ENCODE results near the gene ZNF160. TPM values are rescaled to one million over a fixed set of nuclear protein-coding genes. Genes with fewer than 3 reads are reported as not detected.
A peak's percentile ranks its signal among the peaks of the same experiment; 100 is the strongest.

ZNF160 gene
- total RNA-seq: 124 TPM

DNA sequence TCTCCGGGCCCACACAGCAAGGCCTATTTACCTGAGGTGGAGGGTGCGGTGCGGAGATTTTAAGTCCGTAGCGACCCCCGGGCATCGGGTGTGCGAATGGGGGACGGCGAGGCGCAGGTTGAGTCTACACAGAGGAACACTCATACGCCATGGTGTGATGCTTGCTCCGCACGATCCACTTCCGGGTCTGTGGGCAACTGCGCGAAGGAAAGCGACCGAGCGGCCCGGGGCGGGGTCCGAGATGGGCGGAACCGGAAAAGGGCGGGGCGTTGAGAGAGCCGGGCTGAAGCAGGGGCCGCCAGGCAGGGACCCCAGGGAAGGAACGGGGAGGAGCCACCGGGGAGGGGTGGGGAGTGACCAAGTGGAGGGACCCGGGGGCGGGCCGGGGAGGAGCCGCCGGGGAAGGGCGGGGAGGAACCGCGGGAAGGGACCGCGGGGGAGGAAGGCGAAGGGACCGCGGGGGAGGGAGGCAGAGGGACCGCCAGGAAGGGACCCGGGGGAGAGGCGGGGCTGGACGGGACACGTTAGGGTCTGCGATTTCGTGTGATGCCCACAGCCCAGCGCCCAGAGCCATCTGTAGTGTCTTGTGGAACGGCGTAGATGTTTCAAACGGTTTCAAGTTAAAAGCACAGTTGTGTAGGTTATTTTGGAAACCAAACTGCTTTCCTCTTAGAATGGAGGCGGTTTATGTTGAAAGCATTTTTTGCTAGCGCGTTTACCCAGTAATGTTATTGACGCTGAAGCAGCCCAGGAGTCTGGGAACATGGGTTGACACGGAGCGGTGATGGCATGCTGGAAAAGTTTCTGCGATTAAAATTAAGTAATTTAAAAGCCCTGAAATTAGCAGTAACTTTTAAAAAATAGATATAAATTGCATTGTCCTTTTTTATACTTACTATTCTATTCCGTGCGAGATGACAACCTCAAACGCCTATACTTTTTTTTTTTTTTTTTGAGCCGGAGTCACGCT, at the start of gene ZNF160:
Gene ZNF160 (minus strand): TSS at position 189 of the 970 bp plus-strand sequence. CDS start 17,146 bp downstream, outside the sequence.
- Histone ChIP-seq H3K4me1 (peaks cover 3 to 13% of the 10 kb centered on the region in 2 donors), H3K9me3 (peaks cover 4 to 6% of the 10 kb centered on the region in 2 donors), H3K27ac (peak within 1 kb of the TSS; percentile 87 to 89), H3K4me3 (peak within 1 kb of the TSS; percentile 69 to 76), H3K36me3 (peaks cover under 1 to 10% of the 10 kb centered on the region in 2 donors), H3K27me3 (no peaks in the 10 kb centered on the region)
- TF ChIP-seq, protein P1, sequence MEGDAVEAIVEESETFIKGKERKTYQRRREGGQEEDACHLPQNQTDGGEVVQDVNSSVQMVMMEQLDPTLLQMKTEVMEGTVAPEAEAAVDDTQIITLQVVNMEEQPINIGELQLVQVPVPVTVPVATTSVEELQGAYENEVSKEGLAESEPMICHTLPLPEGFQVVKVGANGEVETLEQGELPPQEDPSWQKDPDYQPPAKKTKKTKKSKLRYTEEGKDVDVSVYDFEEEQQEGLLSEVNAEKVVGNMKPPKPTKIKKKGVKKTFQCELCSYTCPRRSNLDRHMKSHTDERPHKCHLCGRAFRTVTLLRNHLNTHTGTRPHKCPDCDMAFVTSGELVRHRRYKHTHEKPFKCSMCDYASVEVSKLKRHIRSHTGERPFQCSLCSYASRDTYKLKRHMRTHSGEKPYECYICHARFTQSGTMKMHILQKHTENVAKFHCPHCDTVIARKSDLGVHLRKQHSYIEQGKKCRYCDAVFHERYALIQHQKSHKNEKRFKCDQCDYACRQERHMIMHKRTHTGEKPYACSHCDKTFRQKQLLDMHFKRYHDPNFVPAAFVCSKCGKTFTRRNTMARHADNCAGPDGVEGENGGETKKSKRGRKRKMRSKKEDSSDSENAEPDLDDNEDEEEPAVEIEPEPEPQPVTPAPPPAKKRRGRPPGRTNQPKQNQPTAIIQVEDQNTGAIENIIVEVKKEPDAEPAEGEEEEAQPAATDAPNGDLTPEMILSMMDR (IDR thresholded peaks at IDR 0.05): no peak
- intact Hi-C loops (cut with DNase I): loop anchor here (1.0 to 10.0 kb wide), 12 partner anchors 56 to 1079 kb away; partner anchors contain the start of genes ZNF320, ZNF347, ZNF525 and ZNF611
- peak; percentile 92 to 99 for DNase-seq (ENCODE audit: low spot score in 2 of 2)

DNA sequence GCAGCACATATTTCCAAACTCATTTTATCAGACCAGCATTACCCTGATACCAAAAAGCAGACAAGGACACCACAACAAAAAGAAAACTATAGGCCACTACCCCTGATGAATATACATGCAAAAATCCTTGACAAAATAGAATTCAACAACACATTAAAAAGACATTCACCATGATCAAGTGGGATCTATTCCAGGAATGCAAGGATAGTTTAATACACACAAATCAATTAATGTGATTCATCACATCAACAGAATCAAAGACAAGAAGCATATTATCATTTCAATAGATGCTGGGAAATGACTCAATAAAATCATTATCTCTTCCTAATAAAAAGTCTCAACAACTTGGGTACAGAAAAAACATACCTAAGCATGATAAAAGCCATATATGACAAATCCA, 44.4 kb upstream of the ZNF160 start:
- Histone ChIP-seq H3K9me3 (peaks cover 51 to 91% of the 10 kb centered on the region in 2 donors), H3K27ac (no peak overlapping the region), H3K4me1 (no peaks in the 10 kb centered on the region), H3K27me3 (no peaks in the 10 kb centered on the region), H3K36me3 (peaks cover 77 to 94% of the 10 kb centered on the region in 2 donors), H3K4me3 (no peak overlapping the region)
- TF ChIP-seq, protein P1 (IDR thresholded peaks at IDR 0.05): no peak
- DNase-seq (ENCODE audit: low spot score in 2 of 2): no peak
- intact Hi-C loops (cut with DNase I): no loop called here

DNA sequence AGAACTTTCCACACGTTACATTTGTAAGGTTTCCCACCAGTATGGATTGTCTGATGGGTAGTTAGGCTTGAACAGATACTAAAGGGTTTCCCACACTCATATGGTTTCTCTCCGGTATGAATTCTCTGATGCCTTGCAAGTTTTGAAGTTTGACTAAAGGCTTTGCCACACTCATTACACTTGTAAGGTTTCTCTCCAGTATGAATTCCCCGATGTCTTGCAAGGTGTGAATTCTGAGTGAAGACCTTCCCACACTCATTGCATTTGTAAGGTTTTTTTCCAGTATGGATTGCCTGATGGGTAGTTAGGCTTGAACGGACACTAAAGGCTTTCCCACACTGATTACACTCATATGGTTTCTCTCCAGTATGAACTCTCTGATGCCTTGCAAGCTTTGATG, 37.1 kb upstream of the ZNF160 start:
- Histone ChIP-seq H3K27ac (no peak overlapping the region), H3K27me3 (no peaks in the 10 kb centered on the region), H3K4me3 (no peak overlapping the region), H3K9me3 (peaks cover 77 to 93% of the 10 kb centered on the region in 2 donors), H3K36me3 (peaks cover 35 to 43% of the 10 kb centered on the region in 2 donors), H3K4me1 (no peaks in the 10 kb centered on the region)
- intact Hi-C loops (cut with DNase I): no loop called here
- DNase-seq (ENCODE audit: low spot score in 2 of 2): no peak
- TF ChIP-seq, protein P1 (IDR thresholded peaks at IDR 0.05): no peak

DNA sequence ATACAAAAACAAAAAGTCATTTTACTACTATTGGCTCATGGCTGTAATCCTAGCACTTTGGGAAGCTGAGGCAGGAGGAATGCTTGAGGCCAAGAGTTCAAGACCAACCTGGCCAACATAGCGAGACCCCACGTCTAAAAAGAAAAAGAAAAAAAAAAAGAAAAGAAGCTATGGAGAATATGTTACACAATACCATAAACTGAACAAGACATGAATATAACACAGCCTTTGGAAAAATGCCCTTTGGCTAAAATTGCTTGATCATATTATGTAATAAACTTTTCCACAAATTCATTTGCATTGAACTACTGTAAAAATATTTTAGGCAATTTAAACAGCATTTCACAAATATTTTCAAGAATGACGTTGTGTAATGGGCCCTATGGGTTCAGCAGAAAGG, 33.2 kb upstream of the ZNF160 start:
- peaks cover 6 to 9% of the 10 kb centered on the region in 2 donors for H3K36me3 ChIP-seq
- no peak overlapping the region for H3K4me3 ChIP-seq
- no peaks in the 10 kb centered on the region for H3K27me3 ChIP-seq
- peaks cover 44 to 82% of the 10 kb centered on the region in 2 donors for H3K9me3 ChIP-seq
- peaks cover 3 to 5% of the 10 kb centered on the region in 2 donors for H3K4me1 ChIP-seq
- no peak overlapping the region for H3K27ac ChIP-seq
- TF ChIP-seq, protein P1 (IDR thresholded peaks at IDR 0.05): no peak
- intact Hi-C loops (cut with DNase I): no loop called here
- DNase-seq (ENCODE audit: low spot score in 2 of 2): no peak

DNA sequence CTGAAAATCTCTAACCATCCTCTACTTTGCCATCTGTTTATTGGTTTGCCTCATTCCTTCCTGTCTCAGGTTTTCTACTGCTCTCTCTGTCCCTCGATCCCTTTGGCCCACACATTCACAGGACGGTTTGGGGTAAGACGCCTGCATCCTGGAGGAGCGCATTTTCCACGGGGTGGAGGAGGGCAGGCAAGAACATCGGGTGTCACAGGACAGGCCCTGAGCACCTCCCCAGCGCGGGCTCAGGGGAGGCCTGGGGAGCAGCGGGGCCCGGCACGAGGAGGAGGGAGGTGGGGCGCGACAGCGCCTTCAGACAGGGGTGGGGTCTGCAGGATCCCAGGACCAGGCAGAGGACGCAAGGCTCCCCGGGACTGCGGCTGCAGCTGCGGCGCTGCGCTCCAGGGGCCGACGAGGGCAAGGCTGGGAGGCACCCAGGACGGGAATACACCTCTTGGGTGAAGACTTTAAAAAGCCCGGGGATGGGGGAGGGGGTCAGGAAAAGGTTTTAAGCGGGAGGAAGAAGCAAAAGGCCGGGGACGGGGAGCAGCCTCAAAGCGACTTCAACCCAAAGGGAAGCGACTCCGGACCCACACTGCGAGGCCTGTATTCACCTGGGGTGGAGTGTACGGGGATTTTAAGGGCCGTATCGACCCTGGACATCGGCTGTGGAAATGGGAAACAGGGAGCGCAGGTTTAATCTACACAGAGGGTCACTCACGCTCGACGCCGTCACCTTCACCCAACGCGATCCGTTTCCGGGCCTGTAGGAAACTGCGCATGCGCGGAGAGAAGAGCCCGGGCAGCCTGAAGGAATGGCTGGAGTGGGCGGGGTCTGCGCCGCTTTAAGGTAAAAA, 29.1 kb upstream of the ZNF160 start, which contains the start of gene ZNF415:
Gene ZNF415 (minus strand): TSS at position 770 of the 851 bp plus-strand sequence. CDS start 10,234 bp downstream, outside the sequence.
- H3K27ac ChIP-seq: peak within 1 kb of the TSS; percentile 49 to 58
- peak; percentile 11 to 87 for DNase-seq (ENCODE audit: low spot score in 2 of 2)
- TF ChIP-seq, protein P1 (IDR thresholded peaks at IDR 0.05): no peak

More for the DNA sequence above, 29.1 kb upstream of the ZNF160 start, which contains the start of gene ZNF415:
- intact Hi-C loops (cut with DNase I): loop anchor here (2.0 kb wide), 1 partner anchor 26 kb away; the partner anchor contains the start of gene ZNF347
- peak within 1 kb of the TSS; percentile 72 to 74 for H3K4me3 ChIP-seq
- no peaks in the 10 kb centered on the region for H3K36me3 ChIP-seq
- H3K27me3 ChIP-seq: no peaks in the 10 kb centered on the region
- peaks cover 6 to 41% of the 10 kb centered on the region in 2 donors for H3K9me3 ChIP-seq
- peaks cover 4 to 6% of the 10 kb centered on the region in 2 donors for H3K4me1 ChIP-seq
